GM12878 (cell line): ENCODE results near the gene B3GNT7. TPM values are rescaled to one million over a fixed set of nuclear protein-coding genes. Genes with fewer than 3 reads are reported as not detected.

ENCODE experiments used
- ATAC-seq: fragments of 200-7000 bp; cut with Tn5 transposase; 3 replicates; pipeline ENCODE4 v1.9.1; 2020; ENCODE audit warnings: mild to moderate bottlenecking, moderate library complexity
- BruUV-seq: library from RNA; stranded (reverse); fragments of 400-500 nt; replicated peaks from 2 replicates; lab custom pipeline; 2021; lab: Mats Ljungman, UMichigan
- CTCF ChIA-PET: fragments of 300-600 bp; sonication (Branson Sonifier 250); formaldehyde crosslinking; extraction: SDS; loops from one replicate; lab custom pipeline; 2021; ENCODE audit warnings: inconsistent platforms; lab: Yijun Ruan, JAX
- POLR2A ChIA-PET: fragments of 350-600 bp; formaldehyde crosslinking; extraction: SDS; loops from one replicate; lab custom pipeline; 2021; ENCODE audit warnings: inconsistent platforms; lab: Charles Lee
- RAD21 ChIA-PET: fragments of 300-600 bp; sonication (Branson Sonifier 250); formaldehyde crosslinking; loops from one replicate; lab custom pipeline; 2023; ENCODE audit warnings: antibody characterized with exemption; ENCODE audit not compliant: unreplicated experiment; lab: Charles Lee
- SMC1A ChIA-PET: fragments of 300-600 bp; sonication (Branson Sonifier 250); formaldehyde crosslinking; loops from one replicate; lab custom pipeline; 2023; ENCODE audit not compliant: unreplicated experiment, uncharacterized antibody; lab: Charles Lee
- DNase-seq: peaks from one replicate; pipeline ENCODE4 v3.0.0-alpha.2; 2011; ENCODE audit warnings: low read depth, low spot score
- FAIRE-seq: peaks from 3 replicates; lab custom pipeline; 2011; peaks lifted over from hg19 to GRCh38; lab: Jason Lieb, UNC
- H2AFZ ChIP-seq: 2 replicates; pipeline ENCODE4 v1.6.0; 2011; ENCODE audit warnings: low read depth, low read length, control low read depth; ENCODE audit not compliant: control insufficient read depth
- H3K27ac ChIP-seq: 2 replicates; pipeline ENCODE4 v1.5.1; 2011; ENCODE audit warnings: control low read depth; ENCODE audit not compliant: control insufficient read depth, insufficient read depth
- H3K27me3 ChIP-seq, 2 experiments: replicated peaks in 1 of 2; 2 replicates each; pipeline versions ENCODE4 v1.6.0 to v1.6.1; 2011; ENCODE audit warnings: low read length in 1 of 2; ENCODE audit not compliant: control insufficient read depth in 2 of 2, insufficient read depth in 2 of 2
- H3K36me3 ChIP-seq, 2 experiments: 2 replicates each; pipeline ENCODE4 v1.5.1; 2011; ENCODE audit warnings: low read length in 1 of 2; ENCODE audit not compliant: control insufficient read depth in 2 of 2, insufficient read depth in 2 of 2
- H3K4me1 ChIP-seq: 2 replicates; pipeline ENCODE4 v1.6.1; 2011; ENCODE audit warnings: mild to moderate bottlenecking, low read length, moderate library complexity, mixed read lengths; ENCODE audit not compliant: control insufficient read depth, insufficient read depth
- H3K4me2 ChIP-seq: 2 replicates; pipeline ENCODE4 v1.6.0; 2011; ENCODE audit warnings: control low read depth; ENCODE audit not compliant: control insufficient read depth, insufficient read depth
- H3K4me3 ChIP-seq: fragments of 200-600 bp; sonication (generic); 2 replicates; pipeline ENCODE4 v1.5.1; 2016
- H3K79me2 ChIP-seq: 2 replicates; pipeline ENCODE4 v1.6.0; 2011; ENCODE audit warnings: low read length; ENCODE audit not compliant: control insufficient read depth, insufficient read depth
- H3K9ac ChIP-seq: 2 replicates; pipeline ENCODE4 v1.8.0; 2011; ENCODE audit warnings: low read length, control low read depth, mixed read lengths; ENCODE audit not compliant: control insufficient read depth, insufficient read depth
- H3K9me3 ChIP-seq: replicated peaks from 3 replicates; pipeline ENCODE4 v1.5.1; 2011; ENCODE audit warnings: mild to moderate bottlenecking, low read length; ENCODE audit not compliant: control insufficient read depth, insufficient read depth
- H4K20me1 ChIP-seq: 2 replicates; pipeline ENCODE4 v1.6.0; 2011; ENCODE audit not compliant: control insufficient read depth, insufficient read depth
- KDM1A ChIP-seq: fragments of 200-600 bp; sonication (generic); IDR thresholded peaks from 2 replicates; pipeline ENCODE4 v1.6.1; 2016; ENCODE audit warnings: borderline replicate concordance
- NFXL1 ChIP-seq: fragments of 450-650 bp; IDR thresholded peaks from 2 replicates; pipeline ENCODE4 v1.6.1; 2017; ENCODE audit warnings: antibody characterized with exemption, mild to moderate bottlenecking, borderline replicate concordance
- NR2F1 ChIP-seq: fragments of 450-650 bp; conservative IDR thresholded peaks from 2 replicates; pipeline ENCODE4 v1.6.1; 2017; ENCODE audit warnings: mild to moderate bottlenecking
- RBBP5 ChIP-seq: fragments of 200-600 bp; sonication (generic); conservative IDR thresholded peaks from 2 replicates; pipeline ENCODE4 v1.6.1; 2016
- ZNF217 ChIP-seq: fragments of 450-650 bp; IDR thresholded peaks from 2 replicates; pipeline ENCODE4 v1.6.1; 2017; ENCODE audit warnings: antibody characterized with exemption, mild to moderate bottlenecking
- WGBS: methylation state at CpG from one replicate; pipeline ENCODE4 v1.1.6; 2016; ENCODE audit warnings: low lambda C conversion rate; ENCODE audit not compliant: insufficient replicate concordance, insufficient coverage; ENCODE audit errors: missing lambda C conversion rate; 5-methylcytosine and 5-hydroxymethylcytosine counted together
- in situ Hi-C: fragments of 300-500 bp; cut with MboI; formaldehyde crosslinking; loops from 9 replicates; pipeline ENCODE4 v1.14.3; 2018; ENCODE audit warnings: mixed read lengths
- intact Hi-C: fragments of 100-400 bp; cut with micrococcal nuclease; formaldehyde crosslinking; loops from one replicate; pipeline ENCODE4 v1.14.2; 2022; ENCODE audit not compliant: unreplicated experiment
- polyA plus RNA-seq, 11 experiments: library from polyadenylated mRNA; depleted of rRNA in 4 of 11; unstranded in 6 of 11; stranded (reverse) in 5 of 11; fragments of >200 nt; fragmentation: Nextera tagmentation in 4 of 11; fragmentation: Illumina TruSeq in 1 of 11; extraction: Ambion mirVana in 4 of 11; extraction: Trizol in 1 of 11; gene quantifications; 1 replicate in 1 of 11; 2 replicates in 10 of 11; pipeline versions ENCODE4 v1.2.1 to v1.2.3, GENCODE V29; 2011 to 2016; ENCODE audit warnings: inconsistent platforms in 2 of 11, missing spikeins in 2 of 11, low read depth in 1 of 11
- total RNA-seq, 4 experiments: library from RNA; depleted of rRNA in 3 of 4; stranded (reverse); fragments of >200 nt in 3 of 4; fragmentation: Illumina TruSeq in 1 of 4; extraction: Trizol in 1 of 4; gene quantifications; 2 replicates each; pipeline versions ENCODE4 v1.2.1 to v1.2.3, GENCODE V29; 2013 to 2021

Gene B3GNT7
- total and polyA plus RNA-seq, 10 of the 15 experiments (the other 5 are each of a cell fraction or from before 2014, with no cell fraction given): 0.91 to 12.6 (median 3.7) TPM

DNA sequence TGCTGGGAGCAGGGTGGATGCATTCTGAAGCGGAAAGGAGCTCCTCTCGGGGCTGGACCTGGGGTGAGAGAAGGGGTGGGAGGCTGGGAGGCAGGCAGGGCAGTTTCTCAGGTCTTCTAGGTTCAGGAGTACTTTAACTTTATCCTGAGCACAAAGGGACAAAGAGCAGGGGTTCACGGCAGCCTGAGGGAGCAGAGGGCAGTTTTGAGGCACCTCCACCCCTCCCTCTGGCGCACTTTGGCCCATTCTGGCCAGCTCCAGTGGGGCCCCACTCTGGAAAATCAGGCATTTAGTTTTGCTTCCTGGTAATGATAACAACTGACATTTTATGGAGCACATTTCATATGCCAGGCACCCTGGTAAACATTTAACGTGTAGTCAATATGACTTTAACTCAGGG, 14.3 kb downstream of the B3GNT7 start:
- FAIRE-seq (no peak), DNase-seq (no peak), ATAC-seq (no peak)
- no peak for TF ChIP-seq RBBP5
- TF ChIP-seq NFXL1: no peak
- no peak for TF ChIP-seq KDM1A
- no peak for TF ChIP-seq NR2F1
- no peak for TF ChIP-seq ZNF217
- Histone ChIP-seq H2AFZ (no peak overlapping the region), H3K9me3 (peaks cover 6% of the 10 kb centered on the region; the same call in 2 of the 3 replicates), H3K79me2 (no peaks in the 10 kb centered on the region), H3K4me3 (no peak overlapping the region), H3K27ac (no peak overlapping the region), H3K4me2 (no peak overlapping the region), H3K9ac (no peak overlapping the region), H3K36me3 (no peaks in the 10 kb centered on the region), H3K27me3 (no peaks in the 10 kb centered on the region), H3K4me1 (peaks cover 11% of the 10 kb centered on the region), H4K20me1 (no peaks in the 10 kb centered on the region; the same call in 1 of the 2 replicates)
- ChIA-PET SMC1A (interaction anchor here (1.2 to 5.2 kb wide), 4 partner anchors 133 to 305 kb away, joined by 4 to 63 read pairs (median 24); no protein-coding TSS in a partner anchor), CTCF (interaction anchor here (5.0 to 12.3 kb wide), 4 partner anchors 43 to 307 kb away, joined by 52 to 234 read pairs (median 98); no protein-coding TSS in a partner anchor), POLR2A (interaction anchor here (0.6 to 0.8 kb wide), 3 partner anchors 20 to 418 kb away, joined by 3 to 7 read pairs (median 3); no protein-coding TSS in a partner anchor), RAD21 (no interaction called here)
- WGBS: 59% methylated on average over 5 of the region's 5 CpGs
- in situ Hi-C loops (loop anchor here (5.0 kb wide), 1 partner anchor 302 kb away; no protein-coding TSS in a partner anchor), intact Hi-C loops (loop anchor here (5.0 kb wide), 1 partner anchor 582 kb away; no protein-coding TSS in a partner anchor)
- BruUV-seq: no TSS peak
